ENCODE results near the gene ANKRD9.
"Not testable (repeated sequence)": the region's sequence is repeated elsewhere in the genome, so short reads cannot be mapped to it uniquely, and the experiment has no call there.

ANKRD9 gene

GRCh38 chr14:102509746-102510615 is at the start of gene ANKRD9:
TSS of gene ANKRD9 (minus strand) at chr14:102509776. CDS start at chr14:102507889, 1,887 bp downstream.
- peak; percentile 70 for DNase-seq

DNA sequence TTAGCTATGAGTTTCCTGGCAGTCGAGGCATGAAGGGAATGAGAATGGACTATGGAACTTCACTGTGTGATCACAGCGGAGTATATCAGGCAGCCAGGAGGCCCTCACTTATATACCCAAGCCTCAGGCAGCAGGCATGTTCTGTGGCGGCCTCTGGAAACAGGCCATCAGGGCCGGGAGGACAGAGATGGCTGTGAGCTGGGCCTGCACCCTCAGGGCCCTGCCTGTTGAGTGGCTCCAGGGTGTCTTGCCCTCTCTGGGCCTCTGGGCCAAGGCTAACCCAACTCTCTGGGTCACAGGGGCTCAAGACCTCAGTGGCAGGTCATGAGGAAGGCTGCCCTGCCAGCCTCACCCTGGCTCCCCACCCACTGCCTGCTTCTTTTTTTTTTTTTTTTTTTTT is 49.0 kb upstream of the ANKRD9 start:
- DNase-seq: no peak

DNA sequence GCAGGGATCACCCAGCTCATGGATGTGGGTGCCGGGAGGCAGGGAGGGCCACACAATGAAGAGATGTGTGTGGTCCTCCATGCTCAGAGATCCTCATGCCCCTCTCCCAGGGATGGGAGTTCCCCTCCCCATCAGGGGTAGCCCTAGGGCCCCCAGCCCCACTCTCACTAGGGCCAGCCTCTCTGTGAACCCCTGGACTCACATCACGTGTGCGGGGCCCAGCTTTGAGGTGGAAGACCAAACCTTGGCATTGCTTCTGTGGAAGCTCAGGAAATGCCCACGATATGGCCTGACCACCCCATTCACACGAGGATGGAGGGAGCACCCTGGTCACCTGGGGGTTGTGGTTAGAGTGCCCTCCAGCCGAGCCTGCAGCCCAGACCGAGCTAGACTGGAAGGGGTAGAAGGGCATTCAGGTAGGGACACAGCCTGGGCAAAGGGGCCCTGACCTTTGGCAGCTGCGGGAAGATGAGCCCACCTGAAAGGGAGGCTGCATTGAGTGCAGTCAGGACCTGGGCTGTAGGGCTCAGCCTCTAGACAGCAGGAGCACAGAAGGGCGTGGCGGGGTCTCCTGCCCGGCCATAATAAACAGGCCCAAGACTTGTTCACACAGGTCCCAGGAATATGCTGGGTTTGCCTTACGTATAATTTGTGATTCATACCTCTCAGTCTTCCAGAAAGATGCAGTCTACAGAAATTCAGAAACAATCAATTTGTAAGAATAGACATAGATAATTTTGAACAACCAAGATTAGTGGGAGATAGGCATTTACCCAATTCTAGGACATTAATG is 48.1 kb upstream of the ANKRD9 start:
- no peak for DNase-seq

GRCh38 chr14:102556098-102556677 is 46.6 kb upstream of the ANKRD9 start:
- DNase-seq: no peak

- DNase-seq: no peak
Measured at GRCh38 chr14:102554821-102555819, 45.5 kb upstream of the ANKRD9 start.

DNA sequence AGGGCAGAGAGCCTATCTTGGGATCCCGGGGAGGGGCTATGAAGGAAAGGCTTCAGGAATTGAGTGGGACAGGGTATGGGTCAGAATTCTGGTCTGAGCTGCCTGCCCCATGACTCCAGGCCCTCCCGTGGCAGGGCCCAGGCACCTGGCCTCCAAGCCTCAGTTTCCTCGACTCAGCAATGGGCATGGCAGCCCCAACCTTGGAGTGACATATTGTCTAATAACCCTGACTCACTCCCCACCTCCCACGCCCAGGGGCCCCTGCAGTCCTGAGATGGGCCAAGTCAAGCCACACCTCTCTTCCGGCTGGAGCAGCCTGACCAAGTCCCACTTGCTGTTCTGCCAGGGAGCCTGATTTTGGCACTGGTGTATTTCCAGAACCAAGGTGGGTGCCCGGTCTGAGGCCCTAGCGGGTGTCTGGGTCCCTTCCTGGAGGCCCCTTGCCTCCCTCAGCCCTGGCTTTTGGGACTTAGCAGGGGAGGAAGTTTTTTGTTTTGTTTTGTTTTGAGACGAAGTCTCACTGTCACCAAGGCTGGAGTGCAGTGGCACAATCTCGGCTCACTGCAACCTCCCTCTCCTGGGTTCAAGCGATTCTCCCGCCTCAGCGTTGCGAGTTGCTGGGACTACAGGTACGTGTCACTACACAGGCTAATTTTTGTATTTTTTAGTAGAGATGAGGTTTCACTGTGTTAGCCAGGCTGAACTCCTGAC is 42.6 kb upstream of the ANKRD9 start:
- DNase-seq: no peak

DNA sequence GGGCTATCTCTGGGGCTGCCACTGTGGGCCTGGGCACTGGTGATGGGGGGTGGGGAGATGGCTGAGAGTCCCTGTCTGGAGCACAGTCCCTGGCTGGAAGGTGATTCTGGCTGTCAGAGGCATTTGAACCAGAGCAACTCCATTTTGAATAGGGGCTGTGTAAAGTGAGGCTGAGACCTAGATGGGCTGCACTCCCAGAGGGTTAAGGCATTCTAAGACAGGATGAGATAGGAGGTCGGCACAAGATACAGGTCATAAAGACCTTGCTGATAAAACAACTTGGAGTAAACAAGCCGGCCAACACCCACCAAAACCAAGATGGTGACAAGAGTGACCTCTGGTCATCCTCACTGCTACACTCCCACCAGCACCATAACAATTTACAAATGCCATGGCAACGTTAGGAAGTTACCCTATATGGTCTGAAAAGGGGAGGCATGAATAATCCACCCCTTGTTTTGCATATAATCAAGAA is 41.4 kb upstream of the ANKRD9 start:
- not testable (repeated sequence) for DNase-seq

GRCh38 chr14:102548616-102549240 is 39.2 kb upstream of the ANKRD9 start:
- no peak for DNase-seq

DNA sequence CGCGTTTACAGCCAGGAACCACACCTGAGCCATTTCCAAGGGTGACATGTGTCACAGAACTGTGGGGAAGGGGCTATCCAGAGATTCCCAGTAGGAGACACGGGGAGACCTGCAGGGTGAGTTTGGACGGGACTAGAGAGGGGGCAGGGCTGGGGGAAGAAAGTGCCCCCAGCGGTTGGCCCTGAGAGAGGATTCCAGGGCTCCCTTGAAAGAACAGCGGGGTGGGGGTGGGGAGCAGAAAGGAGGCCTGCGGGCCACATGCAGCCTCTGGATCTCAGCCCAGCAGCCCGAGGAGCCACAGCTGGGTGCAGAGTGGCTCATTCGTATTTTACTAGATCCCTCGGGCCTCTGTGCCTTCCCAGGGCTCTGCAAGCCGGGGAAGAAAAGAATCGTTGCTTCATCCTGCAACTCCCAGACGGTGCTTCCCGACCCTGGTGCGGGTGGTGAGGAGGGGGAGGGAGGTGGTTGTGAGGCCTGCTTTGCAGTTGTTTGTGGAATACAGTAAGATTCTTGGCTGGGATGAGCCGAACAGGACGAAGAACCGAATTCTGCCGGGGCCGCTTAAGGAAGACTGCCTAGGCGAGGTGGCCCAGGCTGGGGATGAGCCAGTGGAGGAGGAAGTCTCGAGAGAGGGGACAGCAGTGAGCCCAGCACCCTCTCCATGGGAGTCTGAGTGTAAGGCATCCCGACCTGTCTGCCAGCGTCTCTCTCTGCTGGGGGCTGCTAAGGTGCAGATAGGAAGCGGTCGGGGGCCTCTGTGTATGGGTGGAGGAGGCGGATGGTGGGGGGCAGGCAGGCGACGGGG is 36.1 kb upstream of the ANKRD9 start:
- no peak for DNase-seq

DNA sequence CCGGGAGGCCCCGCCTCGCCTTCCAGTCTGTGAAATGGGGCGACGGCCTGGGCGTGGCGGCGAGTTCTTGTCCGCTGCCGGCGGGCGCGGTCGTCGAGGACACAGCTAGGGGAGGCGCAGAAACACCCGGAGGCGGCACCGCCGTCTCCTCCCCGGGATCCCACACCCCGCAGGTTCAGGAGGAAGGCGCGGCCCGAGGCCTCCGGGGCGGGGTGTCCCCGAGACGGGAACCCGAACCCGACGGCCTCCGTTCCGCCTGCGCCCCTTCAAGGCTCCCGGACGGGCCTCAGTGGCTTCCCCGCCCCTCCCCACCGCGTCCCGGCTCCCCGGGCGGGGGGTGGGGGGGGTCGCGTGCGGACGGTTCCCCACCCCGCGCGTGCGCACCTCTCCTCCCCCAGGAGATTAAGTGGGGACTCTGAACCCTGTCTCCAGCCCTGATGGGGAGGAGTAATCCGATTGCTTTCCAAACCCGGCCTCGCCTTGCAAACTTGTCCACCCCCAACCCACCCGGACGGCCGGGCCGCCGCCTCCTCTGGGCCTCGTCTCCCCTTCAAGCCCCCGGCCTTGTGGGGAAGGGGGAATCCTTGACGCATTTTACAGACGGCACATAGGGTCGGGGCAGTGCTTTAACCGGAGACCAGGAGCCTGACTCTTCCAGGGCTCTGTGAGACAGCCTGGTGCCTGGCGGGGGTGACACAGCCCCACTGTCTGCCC is 35.3 kb upstream of the ANKRD9 start:
- DNase-seq: no peak

DNA sequence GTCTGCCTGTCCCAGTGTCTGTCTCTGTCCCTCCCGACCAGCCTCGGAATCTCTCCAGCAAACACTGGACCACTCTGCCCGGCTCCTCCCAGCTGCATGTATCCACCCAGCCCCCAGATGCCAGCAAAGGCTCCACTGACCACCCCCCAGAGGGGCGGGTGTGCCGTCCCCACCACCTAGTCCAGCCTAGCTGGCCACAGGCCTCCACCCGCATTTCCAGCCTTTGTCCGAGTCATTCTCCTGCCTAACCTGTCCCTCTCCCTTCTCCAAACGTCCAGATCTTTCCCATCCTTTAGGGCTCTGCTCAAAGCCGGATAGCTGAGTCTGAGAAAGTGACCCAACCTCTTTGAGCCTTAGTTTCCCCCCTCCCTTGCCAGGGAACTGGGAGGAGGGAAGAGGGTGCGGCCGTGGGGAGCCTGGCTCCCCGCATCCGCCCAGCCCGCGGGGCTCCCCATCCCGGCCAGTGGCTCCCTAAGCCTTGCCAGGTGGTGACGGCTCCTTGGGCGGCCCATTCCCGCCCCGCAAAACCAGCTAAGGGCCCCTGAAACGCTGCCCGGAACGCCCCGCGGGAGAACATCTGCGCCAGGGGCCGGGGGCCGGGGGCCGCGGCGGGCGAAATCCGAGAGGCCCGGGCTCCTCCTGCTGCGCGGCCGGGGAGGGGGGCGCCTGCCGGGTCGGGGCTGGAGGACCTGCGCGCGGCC is 34.6 kb upstream of the ANKRD9 start:
- DNase-seq: peak; percentile 28

- DNase-seq: no peak
Measured at GRCh38 chr14:102541771-102542170, 32.2 kb upstream of the ANKRD9 start.

DNA sequence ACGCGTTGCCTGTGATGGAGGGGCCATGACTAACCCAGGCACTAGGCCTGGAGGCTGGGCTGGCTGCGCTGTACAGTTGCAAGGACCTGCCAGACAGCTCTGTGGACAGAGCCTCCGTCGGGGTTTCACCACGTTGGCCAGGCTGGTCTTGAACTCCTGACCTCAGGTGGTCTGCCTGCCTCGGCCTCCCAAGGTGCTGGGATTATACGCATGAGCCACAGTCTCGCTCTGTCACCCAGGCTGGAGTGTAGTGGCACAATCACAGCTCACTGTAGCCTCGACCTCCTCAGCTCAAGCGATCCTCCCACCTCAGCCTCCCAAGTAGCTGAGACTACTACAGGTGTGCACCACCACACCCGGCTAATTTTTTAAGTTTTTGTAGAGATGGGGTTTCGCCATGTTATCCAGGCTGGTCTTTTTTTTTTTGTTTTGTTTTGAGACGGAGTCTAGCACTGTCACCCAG is 31.5 kb upstream of the ANKRD9 start:
- not testable (repeated sequence) for DNase-seq

GRCh38 chr14:102540315-102541028 is 30.9 kb upstream of the ANKRD9 start:
- peak; percentile 12 for DNase-seq

- DNase-seq: no peak
Measured at GRCh38 chr14:102539544-102540314, 30.2 kb upstream of the ANKRD9 start.

DNA sequence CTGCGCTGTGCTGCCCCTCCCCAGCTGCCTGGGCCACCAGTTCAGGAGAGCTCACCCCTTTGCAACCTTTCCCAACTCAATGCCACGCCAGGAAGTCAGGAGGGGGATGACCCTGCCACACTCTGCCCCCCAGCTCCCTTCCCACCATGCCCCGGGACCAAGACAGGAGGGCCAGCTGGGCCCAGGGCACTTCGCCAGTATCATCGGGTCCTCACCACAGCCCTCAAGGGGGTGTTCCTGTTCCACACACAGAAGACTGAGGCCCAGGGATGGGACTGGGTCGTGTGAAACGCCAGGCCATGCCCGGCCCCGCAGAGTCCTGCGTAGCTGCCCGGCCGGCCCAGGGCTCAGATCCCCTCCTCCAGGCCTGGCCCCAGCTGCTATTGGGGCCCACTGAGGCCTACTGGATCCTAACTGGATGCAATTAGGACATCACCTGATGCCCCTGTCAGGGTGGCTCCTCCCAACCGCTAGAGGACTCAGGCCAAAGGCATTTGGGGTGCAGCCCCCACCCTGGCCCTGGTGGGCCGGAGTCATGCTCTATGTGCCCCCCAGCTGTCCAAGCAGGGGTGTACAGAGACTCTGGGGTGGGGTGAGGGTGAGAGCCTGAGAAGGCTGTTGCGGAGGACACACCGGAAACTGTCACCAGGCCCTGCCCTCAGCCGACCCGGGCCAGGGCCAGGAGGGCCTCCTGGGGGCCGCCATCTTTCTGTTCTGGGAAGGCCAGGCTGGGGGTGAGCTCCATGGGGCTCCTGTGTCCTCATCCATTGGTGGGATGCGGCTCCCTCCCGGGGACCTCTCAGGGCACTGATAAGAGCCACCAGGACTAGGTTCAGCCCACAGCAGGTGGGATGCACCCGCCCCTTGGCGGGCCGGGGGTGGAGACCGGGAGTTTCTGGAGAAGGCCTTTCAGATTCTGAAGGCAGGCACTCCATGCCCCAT is 29.3 kb upstream of the ANKRD9 start:
- no peak for DNase-seq

Measured in NCI-H524 treated with DMSO at 0.1 percent for 48 hours (cell line).